GM12892 (cell line): ENCODE data around the gene DNER.
"Not testable (repeated sequence)": the region's sequence is repeated elsewhere in the genome, so short reads cannot be mapped to it uniquely, and the experiment has no call there.

Source experiments
- DNase-seq: peaks from one replicate; pipeline ENCODE4 v3.0.0; 2011; ENCODE audit not compliant: insufficient read length
- FAIRE-seq: peaks from 2 replicates; lab custom pipeline; 2011; peaks lifted over from hg19 to GRCh38; lab: Jason Lieb, UNC
- POLR2A ChIP-seq: IDR thresholded peaks from 2 replicates; pipeline ENCODE4 v1.6.1; 2011; ENCODE audit warnings: low read depth, low read length, control low read depth
- POLR2AphosphoS5 ChIP-seq: IDR thresholded peaks from 2 replicates; pipeline ENCODE4 v1.6.1; 2011; ENCODE audit warnings: low read depth, low read length, control low read depth
- TAF1 ChIP-seq: IDR thresholded peaks from 2 replicates; pipeline ENCODE4 v1.6.1; 2011; ENCODE audit warnings: low read depth, mild to moderate bottlenecking, control low read depth, low read length, borderline replicate concordance

DNER gene

GRCh38 chr2:229633556-229633955, 80.8 kb downstream of the DNER start:
- TF ChIP-seq POLR2AphosphoS5, result no peak
- TF ChIP-seq POLR2A, result no peak
- TF ChIP-seq TAF1, result no peak
- no peak for DNase-seq
- no peak for FAIRE-seq

GRCh38 chr2:229629039-229629438, 85.3 kb downstream of the DNER start:
- TF ChIP-seq TAF1 (no peak), POLR2A (no peak), POLR2AphosphoS5 (no peak)

GRCh38 chr2:229627728-229628127, 86.6 kb downstream of the DNER start:
- FAIRE-seq (no peak), DNase-seq (no peak)
- TF ChIP-seq POLR2AphosphoS5, result no peak
- TF ChIP-seq TAF1, result no peak
- no peak for TF ChIP-seq POLR2A

More at GRCh38 chr2:229629039-229629438, 85.3 kb downstream of the DNER start:
- FAIRE-seq (no peak), DNase-seq (no peak)

- FAIRE-seq, result no peak
- no peak for DNase-seq
Measured at GRCh38 chr2:229622495-229623355, 91.6 kb downstream of the DNER start.

GRCh38 chr2:229620759-229621158, 93.6 kb downstream of the DNER start:
- no peak for TF ChIP-seq POLR2AphosphoS5
- DNase-seq (no peak), FAIRE-seq (no peak)

More at GRCh38 chr2:229622495-229623355, 91.6 kb downstream of the DNER start:
- TF ChIP-seq TAF1 (no peak), POLR2A (no peak), POLR2AphosphoS5 (no peak)

GRCh38 chr2:229620289-229620688, 94.1 kb downstream of the DNER start:
- no peak for FAIRE-seq
- TF ChIP-seq POLR2A (no peak), TAF1 (no peak)
- no peak for DNase-seq

GRCh38 chr2:229616433-229616832, 97.9 kb downstream of the DNER start:
- FAIRE-seq, result no peak
- DNase-seq, result no peak
- TF ChIP-seq POLR2A, result no peak

- not testable (repeated sequence) for FAIRE-seq, DNase-seq
Measured at GRCh38 chr2:229614021-229614420, 100.3 kb downstream of the DNER start.

GRCh38 chr2:229612384-229612971, 101.9 kb downstream of the DNER start:
- TF ChIP-seq TAF1, result no peak
- TF ChIP-seq POLR2A, result no peak
- TF ChIP-seq POLR2AphosphoS5, result no peak
- DNase-seq, result no peak
- no peak for FAIRE-seq

- FAIRE-seq, result no peak
- no peak for DNase-seq
- TF ChIP-seq POLR2AphosphoS5, result no peak
Measured at GRCh38 chr2:229611360-229611759, 103.0 kb downstream of the DNER start.

GRCh38 chr2:229610872-229611271, 103.5 kb downstream of the DNER start:
- TF ChIP-seq POLR2A (no peak), TAF1 (no peak), POLR2AphosphoS5 (no peak)
- FAIRE-seq, result no peak
- DNase-seq, result no peak

GRCh38 chr2:229610333-229610732, 104.0 kb downstream of the DNER start:
- DNase-seq (no peak), FAIRE-seq (no peak)
- no peak for TF ChIP-seq POLR2A
- no peak for TF ChIP-seq TAF1
- TF ChIP-seq POLR2AphosphoS5, result no peak
